Fibroblast of the aortic adventitia (primary cell): ENCODE data around the gene DDX41. TPM values are rescaled to one million over a fixed set of nuclear protein-coding genes. Genes with fewer than 3 reads are reported as not detected.
"Not testable (repeated sequence)": the region's sequence is repeated elsewhere in the genome, so short reads cannot be mapped to it uniquely, and the experiment has no call there.

Experiments used
- DNase-seq: peaks from one replicate; pipeline ENCODE4 v3.0.0-alpha.2; 2010; ENCODE audit warnings: low read depth
- H3K4me3 ChIP-seq: 2 replicates; pipeline ENCODE4 v1.5.1; 2011; ENCODE audit warnings: low read depth, mild to moderate bottlenecking, control low read depth, low read length, moderate library complexity
- total RNA-seq: library from RNA; depleted of rRNA; stranded (reverse); fragments of >200 nt; gene quantifications from 2 replicates; pipeline ENCODE4 v1.2.3, GENCODE V29; 2012; ENCODE audit warnings: low replicate concordance
- TF ChIP-seq, protein P1 (sequence below): IDR thresholded peaks from 2 replicates; pipeline ENCODE4 v1.5.1; 2011; ENCODE audit warnings: mild to moderate bottlenecking, low read length, control low read depth, inconsistent platforms; ENCODE audit not compliant: insufficient read depth

The DDX41 gene
- total RNA-seq, 1 donor, result 58.5 TPM

DNA sequence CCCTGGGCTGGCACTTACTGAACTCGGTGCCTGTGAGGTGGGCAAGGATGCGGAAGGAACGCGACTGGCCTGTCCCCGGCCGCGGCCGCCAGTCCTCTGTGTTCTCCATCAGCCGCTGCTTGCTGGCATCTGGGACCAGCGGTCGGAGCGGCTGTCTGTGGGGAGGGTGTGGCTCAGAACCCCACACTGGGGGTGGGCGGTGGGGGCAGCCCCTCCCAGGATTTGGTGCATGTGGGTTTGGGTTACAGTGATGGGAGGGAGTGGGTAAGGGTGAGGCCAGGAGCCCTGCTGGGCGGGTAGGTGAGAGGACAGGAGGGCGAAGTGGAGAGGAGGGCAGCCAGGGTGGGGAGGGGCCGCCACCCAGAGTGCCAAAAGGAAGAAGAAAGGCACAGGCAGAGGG lies 25.8 kb downstream of the DDX41 start:
- no peak overlapping the region for H3K4me3 ChIP-seq
- no peak for DNase-seq
- TF ChIP-seq, protein P1, sequence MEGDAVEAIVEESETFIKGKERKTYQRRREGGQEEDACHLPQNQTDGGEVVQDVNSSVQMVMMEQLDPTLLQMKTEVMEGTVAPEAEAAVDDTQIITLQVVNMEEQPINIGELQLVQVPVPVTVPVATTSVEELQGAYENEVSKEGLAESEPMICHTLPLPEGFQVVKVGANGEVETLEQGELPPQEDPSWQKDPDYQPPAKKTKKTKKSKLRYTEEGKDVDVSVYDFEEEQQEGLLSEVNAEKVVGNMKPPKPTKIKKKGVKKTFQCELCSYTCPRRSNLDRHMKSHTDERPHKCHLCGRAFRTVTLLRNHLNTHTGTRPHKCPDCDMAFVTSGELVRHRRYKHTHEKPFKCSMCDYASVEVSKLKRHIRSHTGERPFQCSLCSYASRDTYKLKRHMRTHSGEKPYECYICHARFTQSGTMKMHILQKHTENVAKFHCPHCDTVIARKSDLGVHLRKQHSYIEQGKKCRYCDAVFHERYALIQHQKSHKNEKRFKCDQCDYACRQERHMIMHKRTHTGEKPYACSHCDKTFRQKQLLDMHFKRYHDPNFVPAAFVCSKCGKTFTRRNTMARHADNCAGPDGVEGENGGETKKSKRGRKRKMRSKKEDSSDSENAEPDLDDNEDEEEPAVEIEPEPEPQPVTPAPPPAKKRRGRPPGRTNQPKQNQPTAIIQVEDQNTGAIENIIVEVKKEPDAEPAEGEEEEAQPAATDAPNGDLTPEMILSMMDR, result no peak

- TF ChIP-seq, protein P1, result no peak
- DNase-seq, result no peak
- no peak overlapping the region for H3K4me3 ChIP-seq
These were observed 26.3 kb downstream of the DDX41 start for GRCh38 chr5:177490311-177490991.

DNA sequence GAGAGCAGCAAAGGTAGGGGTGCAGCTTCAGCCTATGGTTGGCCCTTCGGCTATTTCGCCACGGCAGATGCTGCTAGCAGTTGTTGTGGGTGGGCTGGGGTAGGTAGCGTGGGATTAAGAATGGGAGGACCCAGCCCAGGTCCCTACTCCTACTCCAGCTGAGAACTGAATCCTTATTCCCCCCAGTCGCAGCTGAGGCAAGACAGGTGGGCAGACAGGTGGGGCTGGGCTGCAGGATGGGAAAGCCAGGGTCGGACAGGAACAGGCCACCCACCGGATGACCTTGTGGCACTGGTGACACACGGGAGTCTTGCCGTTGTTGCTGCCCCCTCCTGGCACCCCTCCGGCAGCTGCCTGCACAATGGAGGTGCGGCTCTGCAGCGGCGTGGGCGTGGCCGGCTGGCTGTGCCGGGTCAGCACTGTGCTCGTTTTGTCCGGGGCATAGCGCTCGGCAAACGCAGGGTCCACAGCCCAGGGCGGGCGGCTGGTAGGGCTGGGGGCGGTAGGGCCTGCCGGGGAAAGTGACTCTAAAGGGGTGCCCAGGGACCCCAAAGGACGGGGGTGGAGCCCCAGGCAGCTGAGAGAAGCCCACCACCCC lies 27.5 kb downstream of the DDX41 start:
- DNase-seq, result no peak
- H3K4me3 ChIP-seq, result no peak overlapping the region
- TF ChIP-seq, protein P1, result no peak

- no peak for DNase-seq
These were observed 28.8 kb downstream of the DDX41 start for GRCh38 chr5:177487975-177488374.

GRCh38 chr5:177487144-177487543 lies 29.6 kb downstream of the DDX41 start:
- DNase-seq, result no peak
- no peak overlapping the region for H3K4me3 ChIP-seq
- TF ChIP-seq, protein P1, result no peak

More at GRCh38 chr5:177487975-177488374, 28.8 kb downstream of the DDX41 start:
- TF ChIP-seq, protein P1, result no peak
- no peak overlapping the region for H3K4me3 ChIP-seq

DNA sequence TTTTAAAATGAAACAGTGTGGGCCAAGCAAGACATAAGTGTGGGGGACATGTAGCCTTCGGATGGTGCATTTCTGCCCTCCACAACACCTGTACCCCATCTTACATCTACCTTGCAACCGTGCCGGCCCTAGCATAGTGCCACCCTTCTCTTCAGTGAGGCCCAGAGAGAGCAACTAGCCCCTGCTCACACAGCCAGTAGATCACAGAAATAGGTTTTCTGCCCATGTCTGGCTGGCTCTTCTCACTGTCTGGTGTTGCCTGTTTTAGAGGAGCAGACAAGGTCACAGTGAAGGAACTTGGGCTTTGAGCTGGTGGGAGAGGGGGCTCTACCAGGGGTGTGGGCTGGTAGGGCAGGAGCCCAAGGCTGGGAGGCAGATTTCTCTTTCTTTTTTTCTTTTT lies 30.5 kb downstream of the DDX41 start:
- no peak for DNase-seq
- H3K4me3 ChIP-seq, result no peak overlapping the region
- TF ChIP-seq, protein P1, result no peak

- not testable (repeated sequence) for DNase-seq, H3K4me3 ChIP-seq
These were observed 31.0 kb downstream of the DDX41 start for GRCh38 chr5:177485753-177486152.
